Left lung (tissue), 14 donors: ENCODE results near the gene SRGAP2B. TPM values are rescaled to one million over a fixed set of nuclear protein-coding genes. Genes with fewer than 3 reads are reported as not detected.
A peak's percentile ranks its signal among the peaks of the same experiment; 100 is the strongest.
"Not testable (repeated sequence)": the region's sequence is repeated elsewhere in the genome, so short reads cannot be mapped to it uniquely, and the experiment has no call there.

Experiments used
- ATAC-seq: fragments of 200-7000 bp; cut with Tn5 transposase; one replicate; pipeline ENCODE4 v1.9.1; 2020; ENCODE audit warnings: moderate library complexity
- DNase-seq, 4 donors: peaks; one replicate each; pipeline ENCODE4 v3.0.0-alpha.2; 2013 to 2020
- H3K27ac ChIP-seq, 2 donors: fragments of 200-600 bp; sonication (generic) in 1 of 2; one replicate each; pipeline versions ENCODE4 v1.5.0 to v1.8.0; 2020 to 2021
- H3K27me3 ChIP-seq, 2 donors: fragments of 200-600 bp; sonication (generic) in 1 of 2; one replicate each; pipeline versions ENCODE4 v1.5.0 to v1.8.0; 2020 to 2021
- H3K36me3 ChIP-seq, 2 donors: fragments of 200-600 bp; sonication (generic) in 1 of 2; one replicate each; pipeline versions ENCODE4 v1.5.0 to v1.8.0; 2020 to 2021
- H3K4me1 ChIP-seq, 2 donors: fragments of 200-600 bp; one replicate each; pipeline ENCODE4 v1.8.0; 2021
- H3K4me3 ChIP-seq, 2 donors: fragments of 200-600 bp; sonication (generic) in 1 of 2; one replicate each; pipeline versions ENCODE4 v1.5.0 to v1.8.0; 2020 to 2021; ENCODE audit warnings: mild to moderate bottlenecking in 1 of 2
- H3K9me3 ChIP-seq, 2 donors: fragments of 200-600 bp; sonication (generic) in 1 of 2; one replicate each; pipeline versions ENCODE4 v1.5.0 to v1.8.0; 2020 to 2021
- intact Hi-C, 2 donors: fragments of 100-400 bp; cut with DNase I; formaldehyde crosslinking; loops; one replicate each; pipeline versions ENCODE4 v1.11.2 to v1.14.2; 2022
- long read RNA-seq, 12 donors: library from polyadenylated mRNA in 2 of 12; unstranded in 2 of 12; transcript quantifications; one replicate each; pipeline ENCODE4 v2.0.0 and lab custom pipeline, GENCODE V29; 2019 to 2026
- polyA plus RNA-seq, 6 donors: library from polyadenylated mRNA; unstranded; fragments of 120-200 nt; gene quantifications; one replicate each; pipeline ENCODE4 v1.2.1, GENCODE V29; 2013; ENCODE audit not compliant: insufficient read length in 6 of 6
- total RNA-seq, 2 donors: library from RNA; stranded (reverse); fragmentation: NEBNext Ultra II Directional; extraction: Animal tissue kit (Norgen Biotek cat#: 25700); gene quantifications; one replicate each; pipeline ENCODE4 v1.2.1, GENCODE V29; 2021
- donor health status: DM: no; HTN: yes; CAD: no.
- donor health status: DM: no; HTN: no; CAD: no.

Gene SRGAP2B
- total RNA-seq, result 10 to 100 TPM; 28.3 to 34.5 TPM
- polyA plus RNA-seq, result 10 to 100 TPM; 20.1 to 40.1 (median 30.6) TPM
- long read RNA-seq, donor 1, partial matches to known transcripts, result 18 of 18 reads
- long read RNA-seq, donor 1, other reads (novel, unspliced or antisense), result 0 of 18 reads
- long read RNA-seq, donor 2, partial matches to known transcripts, result 0 of 1 reads
- long read RNA-seq, donor 2, other reads (novel, unspliced or antisense), result 0 of 1 reads
- long read RNA-seq, donor 3, partial matches to known transcripts, result 0 of 1 reads
- long read RNA-seq, donor 3, other reads (novel, unspliced or antisense), result 0 of 1 reads
- long read RNA-seq, donor 4, partial matches to known transcripts, result 0 of 1 reads
- long read RNA-seq, donor 4, other reads (novel, unspliced or antisense), result 1 of 1 reads
- long read RNA-seq, donor 5, result 0 reads
- long read RNA-seq, donor 6, result 0 reads
- long read RNA-seq, donor 7, result 0 reads
- long read RNA-seq, donor 8, full-length matches to known transcripts, result 1 of 1 reads
- long read RNA-seq, donor 8, partial matches to known transcripts, result 0 of 1 reads
- long read RNA-seq, donor 8, other reads (novel, unspliced or antisense), result 0 of 1 reads
- long read RNA-seq, donor 9, result 0 reads
- long read RNA-seq, donor 10, result 0 reads
- long read RNA-seq, donor 11, partial matches to known transcripts, result 11 of 11 reads
- long read RNA-seq, donor 11, other reads (novel, unspliced or antisense), result 0 of 11 reads
- long read RNA-seq, donor 12, result 0 reads

DNA sequence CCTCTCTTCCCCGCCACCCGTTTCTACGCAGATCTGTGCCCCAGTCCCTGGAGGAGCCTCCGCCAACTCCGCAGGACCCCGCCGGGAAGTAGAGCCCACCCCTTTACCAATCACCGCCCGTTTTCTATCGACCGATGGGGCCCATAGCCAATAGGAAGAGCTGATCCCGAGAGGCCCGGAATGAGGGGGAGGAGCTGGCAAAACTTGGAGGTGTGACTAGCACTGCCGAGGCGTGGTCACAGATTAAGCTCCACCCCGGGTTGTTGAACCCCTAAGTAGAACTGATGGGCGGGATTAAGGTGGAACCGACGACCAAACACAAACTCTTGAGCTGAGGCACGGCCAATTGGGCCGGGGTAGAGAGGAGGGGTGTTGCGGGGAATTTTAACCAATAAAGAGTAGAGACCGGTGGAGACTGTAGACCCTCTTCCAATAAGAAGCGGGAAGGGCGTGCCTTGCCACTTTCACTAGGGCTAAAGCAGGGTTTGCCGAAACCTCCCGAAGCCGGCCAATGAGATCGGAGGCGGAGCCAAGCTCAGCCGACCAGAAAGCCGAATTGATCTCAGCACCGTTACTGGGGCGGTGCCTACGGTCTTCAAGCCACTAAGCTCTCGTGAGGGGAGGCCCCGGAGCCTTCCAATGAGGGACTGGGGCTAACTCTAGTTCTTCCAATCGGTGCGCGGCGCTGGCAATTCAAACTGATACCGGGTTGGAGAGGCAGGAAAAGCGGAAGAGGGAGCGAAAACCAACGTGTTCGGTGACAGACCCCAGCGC lies at the start of gene SRGAP2B, which contains the start of gene FAM72D:
Gene SRGAP2B (minus strand): TSS at position 45 of the 774 bp plus-strand sequence. CDS start 2,427 bp downstream, outside the sequence.
Gene FAM72D (plus strand): TSS at position 691 of the 774 bp plus-strand sequence. CDS start 874 bp downstream, outside the sequence.
- H3K27me3 ChIP-seq, DNase-seq, H3K9me3 ChIP-seq, H3K36me3 ChIP-seq, intact Hi-C loops, H3K4me1 ChIP-seq: not testable (repeated sequence)
- peak; percentile 84 for ATAC-seq
- Histone ChIP-seq H3K4me3 (peak within 1 kb of the TSS; percentile 31 to 43), H3K27ac (peak within 1 kb of the TSS; percentile 65 to 66)

GRCh38 chr1:145144264-145144913 lies 49.3 kb upstream of the SRGAP2B start:
- H3K36me3 ChIP-seq, H3K27me3 ChIP-seq, H3K4me3 ChIP-seq, H3K9me3 ChIP-seq, H3K27ac ChIP-seq, intact Hi-C loops, DNase-seq, H3K4me1 ChIP-seq, ATAC-seq: not testable (repeated sequence)

- H3K9me3 ChIP-seq, intact Hi-C loops, DNase-seq, H3K27me3 ChIP-seq, H3K4me3 ChIP-seq, H3K4me1 ChIP-seq, H3K27ac ChIP-seq, H3K36me3 ChIP-seq, ATAC-seq: not testable (repeated sequence)
Measured at GRCh38 chr1:145140549-145140948, 45.4 kb upstream of the SRGAP2B start.

DNA sequence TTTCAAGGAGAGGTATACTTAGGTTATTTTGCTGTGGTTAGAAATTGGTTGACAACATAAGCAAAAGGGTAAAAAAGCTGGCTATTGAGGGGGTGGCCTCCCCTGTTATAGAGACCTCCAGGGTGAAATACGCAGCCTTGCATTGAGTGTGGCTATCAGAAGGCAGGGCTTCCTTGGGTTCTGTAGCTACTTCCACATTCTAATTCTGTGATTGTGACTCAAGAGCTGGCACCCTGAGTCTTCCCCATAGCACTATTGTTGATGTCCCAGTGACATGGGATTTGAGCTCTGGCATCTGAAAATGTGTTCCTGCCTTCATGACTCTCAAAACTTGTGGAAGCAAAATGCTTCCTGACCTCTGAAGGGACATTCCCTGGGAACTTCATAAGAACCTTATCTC lies 39.3 kb upstream of the SRGAP2B start:
- ATAC-seq, result peak; percentile 58
- H3K27me3 ChIP-seq, H3K27ac ChIP-seq, H3K36me3 ChIP-seq, DNase-seq, H3K9me3 ChIP-seq, intact Hi-C loops, H3K4me3 ChIP-seq, H3K4me1 ChIP-seq: not testable (repeated sequence)

- H3K4me1 ChIP-seq, H3K27ac ChIP-seq, intact Hi-C loops, H3K4me3 ChIP-seq, H3K27me3 ChIP-seq, H3K9me3 ChIP-seq, H3K36me3 ChIP-seq: not testable (repeated sequence)
- peak in 3 of 4 donors; percentile 3 to 25 (median 10) for DNase-seq
- peak; percentile 67 for ATAC-seq
Measured at GRCh38 chr1:145128697-145129469, 33.8 kb upstream of the SRGAP2B start.

DNA sequence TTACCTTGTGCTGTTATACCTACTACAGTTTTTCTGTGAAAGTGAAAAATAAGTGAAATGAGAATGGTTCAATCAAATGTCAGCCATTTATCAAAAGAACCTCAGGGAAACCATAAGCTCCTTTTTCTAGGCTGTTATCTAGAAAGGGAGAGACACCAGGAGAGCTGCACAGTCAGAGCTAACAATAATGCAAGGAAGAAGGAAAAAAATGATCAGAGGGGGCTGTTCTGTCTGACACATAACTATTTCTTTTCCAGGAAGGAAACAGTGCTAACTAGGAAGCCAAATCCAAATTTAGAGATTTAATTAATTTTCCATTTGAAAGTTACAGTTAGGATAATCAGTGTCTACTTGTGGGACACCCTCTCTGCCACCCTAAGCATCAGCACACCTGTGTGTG lies 32.0 kb upstream of the SRGAP2B start:
- H3K27ac ChIP-seq, ATAC-seq, H3K4me1 ChIP-seq, intact Hi-C loops, H3K27me3 ChIP-seq, H3K4me3 ChIP-seq, H3K36me3 ChIP-seq, H3K9me3 ChIP-seq, DNase-seq: not testable (repeated sequence)

DNA sequence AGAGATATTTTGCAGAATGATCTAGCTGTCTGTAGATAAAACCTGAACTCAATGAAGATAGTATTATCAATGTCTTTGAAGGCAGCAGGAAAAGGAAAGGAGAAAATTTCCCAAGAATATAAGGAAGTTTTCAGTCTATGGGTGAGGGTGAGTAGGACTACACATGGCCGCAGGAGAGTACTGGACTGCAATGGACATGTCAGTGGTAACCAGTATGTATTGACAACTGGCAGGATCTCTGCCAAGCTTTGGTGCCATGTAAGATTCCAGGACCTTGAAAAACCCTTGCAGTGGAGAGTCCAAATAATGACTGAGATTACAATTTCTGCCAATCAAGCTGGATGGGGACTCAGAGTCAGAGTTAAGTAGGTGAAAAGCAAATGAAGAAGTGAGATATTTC lies 30.0 kb upstream of the SRGAP2B start:
- intact Hi-C loops, H3K4me3 ChIP-seq, H3K4me1 ChIP-seq, H3K27me3 ChIP-seq, H3K9me3 ChIP-seq, H3K36me3 ChIP-seq, ATAC-seq, DNase-seq, H3K27ac ChIP-seq: not testable (repeated sequence)

DNA sequence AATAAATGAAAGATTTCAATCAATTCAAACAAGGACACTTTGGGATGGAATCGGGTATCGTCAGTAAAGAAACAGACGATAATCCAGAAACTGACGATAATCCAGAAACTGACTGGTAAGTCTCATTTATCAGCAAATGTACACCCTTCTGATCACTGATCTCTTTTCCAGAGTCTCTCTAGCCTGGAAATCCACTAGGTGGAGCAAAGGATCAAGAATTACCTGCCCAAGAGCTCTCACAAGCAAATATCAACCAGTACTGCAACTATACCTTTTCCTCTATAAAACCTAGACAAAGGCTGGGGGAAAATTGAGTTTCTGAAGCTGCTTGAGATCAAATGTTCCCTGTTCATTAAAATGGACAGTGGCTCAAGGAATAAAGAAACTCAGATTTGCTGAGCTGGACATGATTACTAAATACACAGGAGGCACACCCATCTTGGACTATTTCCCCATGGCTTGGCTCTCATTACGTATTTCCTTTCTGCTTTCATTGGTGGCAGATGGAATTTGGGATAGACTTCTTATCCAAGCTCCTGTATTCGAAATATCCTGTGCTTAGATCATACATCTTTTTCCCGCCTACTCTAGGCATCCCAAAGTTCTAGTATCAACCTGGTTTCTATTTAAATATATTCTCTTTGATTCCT lies 29.0 kb upstream of the SRGAP2B start:
- H3K4me3 ChIP-seq, H3K4me1 ChIP-seq, H3K9me3 ChIP-seq, DNase-seq, intact Hi-C loops, H3K27ac ChIP-seq, H3K27me3 ChIP-seq, H3K36me3 ChIP-seq: not testable (repeated sequence)
- peak; percentile 56 for ATAC-seq

- H3K27ac ChIP-seq, intact Hi-C loops, H3K4me1 ChIP-seq, DNase-seq, H3K36me3 ChIP-seq, H3K4me3 ChIP-seq, H3K9me3 ChIP-seq, H3K27me3 ChIP-seq: not testable (repeated sequence)
- peak; percentile 60 for ATAC-seq
Measured at GRCh38 chr1:145123062-145123395, 27.9 kb upstream of the SRGAP2B start.

- H3K4me1 ChIP-seq, H3K27me3 ChIP-seq, H3K4me3 ChIP-seq, DNase-seq, H3K36me3 ChIP-seq, intact Hi-C loops, H3K9me3 ChIP-seq, H3K27ac ChIP-seq: not testable (repeated sequence)
- peak; percentile 72 for ATAC-seq
Measured at GRCh38 chr1:145122344-145123061, 27.4 kb upstream of the SRGAP2B start.

- H3K9me3 ChIP-seq, H3K27ac ChIP-seq, intact Hi-C loops, H3K36me3 ChIP-seq, H3K27me3 ChIP-seq, H3K4me1 ChIP-seq, H3K4me3 ChIP-seq, DNase-seq: not testable (repeated sequence)
- ATAC-seq, result peak; percentile 8
Measured at GRCh38 chr1:145119842-145120241, 24.7 kb upstream of the SRGAP2B start.
